IMR-90 (cell line): ENCODE results near the gene CDH22. TPM values are rescaled to one million over a fixed set of nuclear protein-coding genes. Genes with fewer than 3 reads are reported as not detected.

Experiments used
- ATAC-seq: fragments of 200-7000 bp; cut with Tn5 transposase; 2 replicates; pipeline ENCODE4 v1.9.1; 2020; ENCODE audit warnings: low read depth, mild to moderate bottlenecking, moderate library complexity
- BruUV-seq: library from RNA; stranded (reverse); fragments of 400-500 nt; replicated peaks from 2 replicates; lab custom pipeline; 2021; lab: Mats Ljungman, UMichigan
- CTCF ChIA-PET: fragments of 300-600 bp; formaldehyde crosslinking; extraction: SDS; loops from one replicate; lab custom pipeline; 2021; ENCODE audit warnings: antibody characterized with exemption; lab: Yijun Ruan, JAX
- POLR2A ChIA-PET: fragments of 300-600 bp; sonication (Branson Sonifier 250); formaldehyde crosslinking; loops from one replicate; lab custom pipeline; 2022; ENCODE audit warnings: antibody characterized with exemption; ENCODE audit not compliant: unreplicated experiment; lab: Charles Lee
- DNase-seq: peaks from one replicate; pipeline ENCODE4 v3.0.0; 2013
- H2AFZ ChIP-seq: replicated peaks from 2 replicates; pipeline ENCODE3; 2013; ENCODE audit warnings: low read length, mild to moderate bottlenecking; ENCODE audit not compliant: poor library complexity
- H2AK5ac ChIP-seq: 2 replicates; pipeline ENCODE4 v1.6.1; 2013; ENCODE audit warnings: low read depth, low read length, inconsistent platforms
- H2AK9ac ChIP-seq: replicated peaks from 2 replicates; pipeline ENCODE3; 2013; ENCODE audit warnings: mild to moderate bottlenecking, low read depth, low read length, moderate library complexity; ENCODE audit not compliant: poor library complexity
- H2BK120ac ChIP-seq: 2 replicates; pipeline ENCODE4 v1.6.1; 2013; ENCODE audit warnings: low read depth, low read length, inconsistent platforms
- H2BK15ac ChIP-seq: 3 replicates; pipeline ENCODE4 v1.6.1; 2013; ENCODE audit warnings: low read depth, low read length, inconsistent platforms
- H2BK20ac ChIP-seq: 2 replicates; pipeline ENCODE4 v1.6.1; 2013; ENCODE audit warnings: low read depth, mild to moderate bottlenecking, inconsistent platforms, low read length, moderate library complexity
- H2BK5ac ChIP-seq: 2 replicates; pipeline ENCODE4 v1.6.1; 2013; ENCODE audit warnings: mild to moderate bottlenecking, low read depth, low read length, inconsistent platforms; ENCODE audit not compliant: poor library complexity, severe bottlenecking
- H3K14ac ChIP-seq: replicated peaks from 2 replicates; pipeline ENCODE4 v1.6.1; 2013; ENCODE audit warnings: low read depth, low read length, inconsistent platforms
- H3K18ac ChIP-seq: 2 replicates; pipeline ENCODE4 v1.6.1; 2013; ENCODE audit warnings: low read depth, low read length, control low read depth
- H3K23ac ChIP-seq: 2 replicates; pipeline ENCODE4 v1.6.1; 2013; ENCODE audit warnings: low read depth, low read length, inconsistent platforms
- H3K27ac ChIP-seq: 2 replicates; pipeline ENCODE4 v1.5.1; 2013; ENCODE audit warnings: mild to moderate bottlenecking, control low read depth, low read length; ENCODE audit not compliant: insufficient read depth
- H3K27me3 ChIP-seq: 2 replicates; pipeline ENCODE4 v1.6.1; 2013; ENCODE audit warnings: low read length; ENCODE audit not compliant: control insufficient read depth, insufficient read depth
- H3K36me3 ChIP-seq: 2 replicates; pipeline ENCODE4 v1.6.1; 2013; ENCODE audit warnings: low read length, mixed read lengths; ENCODE audit not compliant: control insufficient read depth, insufficient read depth
- H3K4ac ChIP-seq: 2 replicates; pipeline ENCODE4 v1.6.1; 2013; ENCODE audit warnings: low read depth, low read length, inconsistent platforms
- H3K4me1 ChIP-seq: 2 replicates; pipeline ENCODE4 v1.6.1; 2013; ENCODE audit warnings: low read length, mixed read lengths; ENCODE audit not compliant: control insufficient read depth, insufficient read depth
- H3K4me2 ChIP-seq: 2 replicates; pipeline ENCODE4 v1.6.1; 2013; ENCODE audit warnings: low read depth, mild to moderate bottlenecking, control low read depth, low read length, moderate library complexity
- H3K4me3 ChIP-seq: 2 replicates; pipeline ENCODE4 v1.5.1; 2013; ENCODE audit warnings: low read depth, mild to moderate bottlenecking, control low read depth, low read length, moderate library complexity; ENCODE audit not compliant: insufficient read depth
- H3K56ac ChIP-seq: 2 replicates; pipeline ENCODE4 v1.6.1; 2013; ENCODE audit warnings: low read length, inconsistent platforms; ENCODE audit not compliant: insufficient read depth; ENCODE audit errors: extremely low read depth
- H3K79me1 ChIP-seq, 2 experiments: 2 replicates each; pipeline ENCODE4 v1.6.1; 2013; ENCODE audit warnings: low read length in 2 of 2, inconsistent platforms in 1 of 2, low read depth in 1 of 2
- H3K9ac ChIP-seq: 2 replicates; pipeline ENCODE4 v1.6.1; 2013; ENCODE audit warnings: low read depth, low read length, control low read depth
- H3K9me1 ChIP-seq: 2 replicates; pipeline ENCODE4 v1.6.1; 2013; ENCODE audit warnings: low read length, inconsistent platforms; ENCODE audit not compliant: insufficient read depth
- H3K9me3 ChIP-seq: 2 replicates; pipeline ENCODE4 v1.6.1; 2013; ENCODE audit warnings: low read length; ENCODE audit not compliant: control insufficient read depth, insufficient read depth
- H4K20me1 ChIP-seq: 2 replicates; pipeline ENCODE4 v1.6.1; 2013; ENCODE audit warnings: low read length, inconsistent platforms; ENCODE audit not compliant: insufficient read depth
- H4K5ac ChIP-seq: 2 replicates; pipeline ENCODE4 v1.6.1; 2013; ENCODE audit warnings: mild to moderate bottlenecking, low read depth, low read length, control low read depth
- H4K8ac ChIP-seq, 2 experiments: 2 replicates each; pipeline ENCODE4 v1.6.1; 2013; ENCODE audit warnings: low read depth in 2 of 2, low read length in 2 of 2, control low read depth in 1 of 2, inconsistent platforms in 1 of 2
- H4K91ac ChIP-seq: 2 replicates; pipeline ENCODE4 v1.6.1; 2013; ENCODE audit warnings: low read depth, low read length, inconsistent platforms; ENCODE audit not compliant: insufficient read depth
- BHLHE40 ChIP-seq: fragments of 150-350 bp; IDR thresholded peaks from 2 replicates; pipeline ENCODE4 v1.6.1; 2016; ENCODE audit warnings: mild to moderate bottlenecking, low read depth, low read length
- CEBPB ChIP-seq: IDR thresholded peaks from 2 replicates; pipeline ENCODE4 v1.6.1; 2012; ENCODE audit warnings: low read depth, low read length, improper control_type of control experiment
- CHD1 ChIP-seq: IDR thresholded peaks from 2 replicates; pipeline ENCODE4 v1.6.1; 2012; ENCODE audit warnings: low read depth, low read length, improper control_type of control experiment
- FOS ChIP-seq: fragments of 150-350 bp; IDR thresholded peaks from 2 replicates; pipeline ENCODE4 v1.6.1; 2016; ENCODE audit warnings: low read depth, low read length
- MAFK ChIP-seq: IDR thresholded peaks from 2 replicates; pipeline ENCODE4 v1.6.1; 2012; ENCODE audit warnings: low read depth, low read length, improper control_type of control experiment
- MAZ ChIP-seq: IDR thresholded peaks from 2 replicates; pipeline ENCODE4 v1.6.1; 2012; ENCODE audit warnings: low read depth, mild to moderate bottlenecking, low read length, improper control_type of control experiment, moderate library complexity, borderline replicate concordance
- MXI1 ChIP-seq: IDR thresholded peaks from 2 replicates; pipeline ENCODE4 v1.6.1; 2012; ENCODE audit warnings: low read depth, mild to moderate bottlenecking, low read length, moderate library complexity, borderline replicate concordance
- NFE2L2 ChIP-seq: fragments of 150-350 bp; IDR thresholded peaks from 2 replicates; pipeline ENCODE4 v1.6.1; 2016; ENCODE audit warnings: low read depth, mild to moderate bottlenecking, low read length
- POLR2A ChIP-seq: IDR thresholded peaks from 2 replicates; pipeline ENCODE4 v1.6.1; 2012; ENCODE audit warnings: mild to moderate bottlenecking, low read depth, low read length
- RAD21 ChIP-seq: IDR thresholded peaks from 2 replicates; pipeline ENCODE4 v1.6.1; 2012; ENCODE audit warnings: low read length, improper control_type of control experiment
- RCOR1 ChIP-seq: IDR thresholded peaks from 2 replicates; pipeline ENCODE4 v1.6.1; 2012; ENCODE audit warnings: mild to moderate bottlenecking, low read length, improper control_type of control experiment; ENCODE audit not compliant: insufficient replicate concordance
- RFX5 ChIP-seq: IDR thresholded peaks from 2 replicates; pipeline ENCODE4 v1.8.0; 2012; ENCODE audit warnings: low read depth, mild to moderate bottlenecking, low read length, moderate library complexity
- SMC3 ChIP-seq: fragments of 150-350 bp; IDR thresholded peaks from 2 replicates; pipeline ENCODE4 v1.6.1; 2016; ENCODE audit warnings: low read depth, mild to moderate bottlenecking, antibody characterized with exemption, low read length, moderate library complexity
- WGBS, 2 experiments: methylation state at CpG; one replicate each; pipeline versions ENCODE4 v1.1.5 to v1.1.7; 2013; ENCODE audit warnings: missing lambda C conversion rate in 2 of 2; ENCODE audit not compliant: insufficient read length in 1 of 2; ENCODE audit errors: extremely low coverage in 2 of 2; 5-methylcytosine and 5-hydroxymethylcytosine counted together
- dilution Hi-C: fragments of 300-500 bp; cut with HindIII; formaldehyde crosslinking; loops from one replicate; pipeline ENCODE4 v1.14.3; 2018; ENCODE audit warnings: low sequenced_read_pairs; ENCODE audit not compliant: unreplicated experiment
- in situ Hi-C: fragments of 300-500 bp; cut with MboI; formaldehyde crosslinking; loops from 3 replicates; pipeline ENCODE4 v1.14.3; 2019; ENCODE audit warnings: low sequenced_read_pairs, inconsistent platforms, mixed read lengths
- intact Hi-C: fragments of 100-400 bp; cut with micrococcal nuclease; formaldehyde crosslinking; loops from 2 replicates; pipeline ENCODE4 v1.10.0; 2022
- polyA plus RNA-seq, 3 experiments: library from polyadenylated mRNA; depleted of rRNA; stranded (reverse); fragments of >200 nt; gene quantifications; 2 replicates each; pipeline ENCODE4 v1.2.3, GENCODE V29; 2012; ENCODE audit warnings: low replicate concordance in 1 of 3
- total RNA-seq: library from RNA; depleted of rRNA; stranded (reverse); fragments of >200 nt; gene quantifications from 2 replicates; pipeline ENCODE4 v1.2.3, GENCODE V29; 2012
- TF ChIP-seq, protein P1 (sequence below): fragments of 150-350 bp; IDR thresholded peaks from 2 replicates; pipeline ENCODE4 v1.6.1; 2016; ENCODE audit warnings: low read depth, mild to moderate bottlenecking, low read length, moderate library complexity, borderline replicate concordance
- TF ChIP-seq, protein P2 (sequence below): fragments of 150-350 bp; IDR thresholded peaks from 2 replicates; pipeline ENCODE4 v1.6.1; 2017; ENCODE audit warnings: mild to moderate bottlenecking, antibody characterized with exemption, low read length, low read depth
- TF ChIP-seq, protein P3 (sequence below): conservative IDR thresholded peaks from 2 replicates; pipeline ENCODE4 v1.5.1; 2012; ENCODE audit warnings: mild to moderate bottlenecking, low read depth, low read length, improper control_type of control experiment

Gene CDH22
- total and polyA plus RNA-seq, 2 of the 4 experiments (the other 2 are of a cell fraction): not detected

DNA sequence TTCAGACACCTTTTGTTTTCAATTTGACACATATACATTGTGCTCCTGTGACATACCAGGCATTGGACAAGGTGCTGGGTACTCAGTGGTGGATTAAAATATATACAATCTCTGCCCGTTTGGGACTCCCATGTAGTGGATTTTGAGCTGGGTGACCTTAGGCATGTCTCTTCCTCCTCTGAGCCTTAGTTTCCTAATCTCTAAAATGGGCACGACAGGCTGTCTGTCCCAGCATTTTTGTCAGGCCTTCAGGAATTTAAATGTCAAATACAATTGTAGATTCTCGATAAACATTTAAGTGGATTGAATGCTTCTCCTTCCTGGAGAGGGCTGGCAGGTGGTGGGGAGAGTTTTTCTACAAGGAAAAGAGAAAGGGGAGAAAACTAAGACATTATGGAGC, 22.6 kb downstream of the CDH22 start:
- H4K8ac ChIP-seq: no peak overlapping the region
- no peak overlapping the region for H3K4ac ChIP-seq
- DNase-seq: no peak
- H2AK9ac ChIP-seq: no peak overlapping the region
- H4K5ac ChIP-seq: no peak overlapping the region
- no peak for TF ChIP-seq CEBPB
- TF ChIP-seq, protein P1, sequence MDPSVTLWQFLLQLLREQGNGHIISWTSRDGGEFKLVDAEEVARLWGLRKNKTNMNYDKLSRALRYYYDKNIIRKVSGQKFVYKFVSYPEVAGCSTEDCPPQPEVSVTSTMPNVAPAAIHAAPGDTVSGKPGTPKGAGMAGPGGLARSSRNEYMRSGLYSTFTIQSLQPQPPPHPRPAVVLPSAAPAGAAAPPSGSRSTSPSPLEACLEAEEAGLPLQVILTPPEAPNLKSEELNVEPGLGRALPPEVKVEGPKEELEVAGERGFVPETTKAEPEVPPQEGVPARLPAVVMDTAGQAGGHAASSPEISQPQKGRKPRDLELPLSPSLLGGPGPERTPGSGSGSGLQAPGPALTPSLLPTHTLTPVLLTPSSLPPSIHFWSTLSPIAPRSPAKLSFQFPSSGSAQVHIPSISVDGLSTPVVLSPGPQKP: no peak
- no peak for TF ChIP-seq MAFK
- no peak for TF ChIP-seq FOS
- TF ChIP-seq MXI1: no peak
- TF ChIP-seq MAZ: no peak
- TF ChIP-seq, protein P2, sequence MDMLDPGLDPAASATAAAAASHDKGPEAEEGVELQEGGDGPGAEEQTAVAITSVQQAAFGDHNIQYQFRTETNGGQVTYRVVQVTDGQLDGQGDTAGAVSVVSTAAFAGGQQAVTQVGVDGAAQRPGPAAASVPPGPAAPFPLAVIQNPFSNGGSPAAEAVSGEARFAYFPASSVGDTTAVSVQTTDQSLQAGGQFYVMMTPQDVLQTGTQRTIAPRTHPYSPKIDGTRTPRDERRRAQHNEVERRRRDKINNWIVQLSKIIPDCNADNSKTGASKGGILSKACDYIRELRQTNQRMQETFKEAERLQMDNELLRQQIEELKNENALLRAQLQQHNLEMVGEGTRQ: no peak
- no peak for TF ChIP-seq NFE2L2
- no peak for TF ChIP-seq RFX5
- TF ChIP-seq, protein P3, sequence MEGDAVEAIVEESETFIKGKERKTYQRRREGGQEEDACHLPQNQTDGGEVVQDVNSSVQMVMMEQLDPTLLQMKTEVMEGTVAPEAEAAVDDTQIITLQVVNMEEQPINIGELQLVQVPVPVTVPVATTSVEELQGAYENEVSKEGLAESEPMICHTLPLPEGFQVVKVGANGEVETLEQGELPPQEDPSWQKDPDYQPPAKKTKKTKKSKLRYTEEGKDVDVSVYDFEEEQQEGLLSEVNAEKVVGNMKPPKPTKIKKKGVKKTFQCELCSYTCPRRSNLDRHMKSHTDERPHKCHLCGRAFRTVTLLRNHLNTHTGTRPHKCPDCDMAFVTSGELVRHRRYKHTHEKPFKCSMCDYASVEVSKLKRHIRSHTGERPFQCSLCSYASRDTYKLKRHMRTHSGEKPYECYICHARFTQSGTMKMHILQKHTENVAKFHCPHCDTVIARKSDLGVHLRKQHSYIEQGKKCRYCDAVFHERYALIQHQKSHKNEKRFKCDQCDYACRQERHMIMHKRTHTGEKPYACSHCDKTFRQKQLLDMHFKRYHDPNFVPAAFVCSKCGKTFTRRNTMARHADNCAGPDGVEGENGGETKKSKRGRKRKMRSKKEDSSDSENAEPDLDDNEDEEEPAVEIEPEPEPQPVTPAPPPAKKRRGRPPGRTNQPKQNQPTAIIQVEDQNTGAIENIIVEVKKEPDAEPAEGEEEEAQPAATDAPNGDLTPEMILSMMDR: no peak
- TF ChIP-seq BHLHE40: no peak
- TF ChIP-seq CHD1: no peak
- no peak for TF ChIP-seq POLR2A
- no peak for TF ChIP-seq SMC3
- no peak for TF ChIP-seq RCOR1
- no peak for TF ChIP-seq RAD21
- no peak overlapping the region for H2BK5ac ChIP-seq
- no peak overlapping the region for H4K91ac ChIP-seq
- no peak overlapping the region for H3K4me3 ChIP-seq
- H4K20me1 ChIP-seq: no peaks in the 10 kb centered on the region
- no peaks in the 10 kb centered on the region for H3K9me3 ChIP-seq
- no peak overlapping the region for H3K56ac ChIP-seq
- H3K4me1 ChIP-seq: no peaks in the 10 kb centered on the region
- no peak overlapping the region for H3K23ac ChIP-seq
- no peaks in the 10 kb centered on the region for H3K36me3 ChIP-seq
- no peak overlapping the region for H3K14ac ChIP-seq
- no peaks in the 10 kb centered on the region for H3K9me1 ChIP-seq
- no peak overlapping the region for H2AK5ac ChIP-seq
- in situ Hi-C loops (no loop called here), intact Hi-C loops (no loop called here), dilution Hi-C loops (no loop called here)
- ChIA-PET CTCF (no interaction called here), POLR2A (no interaction called here)
- ATAC-seq: no peak
- no TSS peak for BruUV-seq
- H2BK20ac ChIP-seq: no peak overlapping the region
- H3K27me3 ChIP-seq: peaks cover 24% of the 10 kb centered on the region
- no peak overlapping the region for H3K18ac ChIP-seq
- no peak overlapping the region for H2BK120ac ChIP-seq
- no peak overlapping the region for H2AFZ ChIP-seq
- H3K4me2 ChIP-seq: no peak overlapping the region
- no peaks in the 10 kb centered on the region for H3K79me1 ChIP-seq
- WGBS, 2 experiments: no CpG with 5 or more reads among the region's 3 CpGs
- no peak overlapping the region for H3K9ac ChIP-seq
- H3K27ac ChIP-seq: no peak overlapping the region
- no peak overlapping the region for H2BK15ac ChIP-seq
